IMR-90 (cell line): Measurements from ENCODE around the gene RASAL1. TPM values are rescaled to one million over a fixed set of nuclear protein-coding genes. Genes with fewer than 3 reads are reported as not detected.

ENCODE experiments used
- ATAC-seq: fragments of 200-7000 bp; cut with Tn5 transposase; 2 replicates; pipeline ENCODE4 v1.9.1; 2020; ENCODE audit warnings: low read depth, mild to moderate bottlenecking, moderate library complexity
- BruUV-seq: library from RNA; stranded (reverse); fragments of 400-500 nt; replicated peaks from 2 replicates; lab custom pipeline; 2021; lab: Mats Ljungman, UMichigan
- CTCF ChIA-PET: fragments of 300-600 bp; formaldehyde crosslinking; extraction: SDS; loops from one replicate; lab custom pipeline; 2021; ENCODE audit warnings: antibody characterized with exemption; lab: Yijun Ruan, JAX
- POLR2A ChIA-PET: fragments of 300-600 bp; sonication (Branson Sonifier 250); formaldehyde crosslinking; loops from one replicate; lab custom pipeline; 2022; ENCODE audit warnings: antibody characterized with exemption; ENCODE audit not compliant: unreplicated experiment; lab: Charles Lee
- DNase-seq: peaks from one replicate; pipeline ENCODE4 v3.0.0; 2013
- H2AFZ ChIP-seq: replicated peaks from 2 replicates; pipeline ENCODE3; 2013; ENCODE audit warnings: low read length, mild to moderate bottlenecking; ENCODE audit not compliant: poor library complexity
- H2AK5ac ChIP-seq: 2 replicates; pipeline ENCODE4 v1.6.1; 2013; ENCODE audit warnings: low read depth, low read length, inconsistent platforms
- H2AK9ac ChIP-seq: replicated peaks from 2 replicates; pipeline ENCODE3; 2013; ENCODE audit warnings: mild to moderate bottlenecking, low read depth, low read length, moderate library complexity; ENCODE audit not compliant: poor library complexity
- H2BK120ac ChIP-seq: 2 replicates; pipeline ENCODE4 v1.6.1; 2013; ENCODE audit warnings: low read depth, low read length, inconsistent platforms
- H2BK15ac ChIP-seq: 3 replicates; pipeline ENCODE4 v1.6.1; 2013; ENCODE audit warnings: low read depth, low read length, inconsistent platforms
- H2BK20ac ChIP-seq: 2 replicates; pipeline ENCODE4 v1.6.1; 2013; ENCODE audit warnings: low read depth, mild to moderate bottlenecking, inconsistent platforms, low read length, moderate library complexity
- H2BK5ac ChIP-seq: 2 replicates; pipeline ENCODE4 v1.6.1; 2013; ENCODE audit warnings: mild to moderate bottlenecking, low read depth, low read length, inconsistent platforms; ENCODE audit not compliant: poor library complexity, severe bottlenecking
- H3K14ac ChIP-seq: replicated peaks from 2 replicates; pipeline ENCODE4 v1.6.1; 2013; ENCODE audit warnings: low read depth, low read length, inconsistent platforms
- H3K18ac ChIP-seq: 2 replicates; pipeline ENCODE4 v1.6.1; 2013; ENCODE audit warnings: low read depth, low read length, control low read depth
- H3K23ac ChIP-seq: 2 replicates; pipeline ENCODE4 v1.6.1; 2013; ENCODE audit warnings: low read depth, low read length, inconsistent platforms
- H3K27ac ChIP-seq: 2 replicates; pipeline ENCODE4 v1.5.1; 2013; ENCODE audit warnings: mild to moderate bottlenecking, control low read depth, low read length; ENCODE audit not compliant: insufficient read depth
- H3K27me3 ChIP-seq: 2 replicates; pipeline ENCODE4 v1.6.1; 2013; ENCODE audit warnings: low read length; ENCODE audit not compliant: control insufficient read depth, insufficient read depth
- H3K36me3 ChIP-seq: 2 replicates; pipeline ENCODE4 v1.6.1; 2013; ENCODE audit warnings: low read length, mixed read lengths; ENCODE audit not compliant: control insufficient read depth, insufficient read depth
- H3K4ac ChIP-seq: 2 replicates; pipeline ENCODE4 v1.6.1; 2013; ENCODE audit warnings: low read depth, low read length, inconsistent platforms
- H3K4me1 ChIP-seq: 2 replicates; pipeline ENCODE4 v1.6.1; 2013; ENCODE audit warnings: low read length, mixed read lengths; ENCODE audit not compliant: control insufficient read depth, insufficient read depth
- H3K4me2 ChIP-seq: 2 replicates; pipeline ENCODE4 v1.6.1; 2013; ENCODE audit warnings: low read depth, mild to moderate bottlenecking, control low read depth, low read length, moderate library complexity
- H3K4me3 ChIP-seq: 2 replicates; pipeline ENCODE4 v1.5.1; 2013; ENCODE audit warnings: low read depth, mild to moderate bottlenecking, control low read depth, low read length, moderate library complexity; ENCODE audit not compliant: insufficient read depth
- H3K56ac ChIP-seq: 2 replicates; pipeline ENCODE4 v1.6.1; 2013; ENCODE audit warnings: low read length, inconsistent platforms; ENCODE audit not compliant: insufficient read depth; ENCODE audit errors: extremely low read depth
- H3K79me1 ChIP-seq, 2 experiments: 2 replicates each; pipeline ENCODE4 v1.6.1; 2013; ENCODE audit warnings: low read length in 2 of 2, inconsistent platforms in 1 of 2, low read depth in 1 of 2
- H3K9ac ChIP-seq: 2 replicates; pipeline ENCODE4 v1.6.1; 2013; ENCODE audit warnings: low read depth, low read length, control low read depth
- H3K9me1 ChIP-seq: 2 replicates; pipeline ENCODE4 v1.6.1; 2013; ENCODE audit warnings: low read length, inconsistent platforms; ENCODE audit not compliant: insufficient read depth
- H3K9me3 ChIP-seq: 2 replicates; pipeline ENCODE4 v1.6.1; 2013; ENCODE audit warnings: low read length; ENCODE audit not compliant: control insufficient read depth, insufficient read depth
- H4K20me1 ChIP-seq: 2 replicates; pipeline ENCODE4 v1.6.1; 2013; ENCODE audit warnings: low read length, inconsistent platforms; ENCODE audit not compliant: insufficient read depth
- H4K5ac ChIP-seq: 2 replicates; pipeline ENCODE4 v1.6.1; 2013; ENCODE audit warnings: mild to moderate bottlenecking, low read depth, low read length, control low read depth
- H4K8ac ChIP-seq, 2 experiments: 2 replicates each; pipeline ENCODE4 v1.6.1; 2013; ENCODE audit warnings: low read depth in 2 of 2, low read length in 2 of 2, control low read depth in 1 of 2, inconsistent platforms in 1 of 2
- H4K91ac ChIP-seq: 2 replicates; pipeline ENCODE4 v1.6.1; 2013; ENCODE audit warnings: low read depth, low read length, inconsistent platforms; ENCODE audit not compliant: insufficient read depth
- BHLHE40 ChIP-seq: fragments of 150-350 bp; IDR thresholded peaks from 2 replicates; pipeline ENCODE4 v1.6.1; 2016; ENCODE audit warnings: mild to moderate bottlenecking, low read depth, low read length
- RFX5 ChIP-seq: IDR thresholded peaks from 2 replicates; pipeline ENCODE4 v1.8.0; 2012; ENCODE audit warnings: low read depth, mild to moderate bottlenecking, low read length, moderate library complexity
- WGBS, 2 experiments: methylation state at CpG; one replicate each; pipeline versions ENCODE4 v1.1.5 to v1.1.7; 2013; ENCODE audit warnings: missing lambda C conversion rate in 2 of 2; ENCODE audit not compliant: insufficient read length in 1 of 2; ENCODE audit errors: extremely low coverage in 2 of 2; 5-methylcytosine and 5-hydroxymethylcytosine counted together
- dilution Hi-C: fragments of 300-500 bp; cut with HindIII; formaldehyde crosslinking; loops from one replicate; pipeline ENCODE4 v1.14.3; 2018; ENCODE audit warnings: low sequenced_read_pairs; ENCODE audit not compliant: unreplicated experiment
- in situ Hi-C: fragments of 300-500 bp; cut with MboI; formaldehyde crosslinking; loops from 3 replicates; pipeline ENCODE4 v1.14.3; 2019; ENCODE audit warnings: low sequenced_read_pairs, inconsistent platforms, mixed read lengths
- intact Hi-C: fragments of 100-400 bp; cut with micrococcal nuclease; formaldehyde crosslinking; loops from 2 replicates; pipeline ENCODE4 v1.10.0; 2022
- polyA plus RNA-seq, 3 experiments: library from polyadenylated mRNA; depleted of rRNA; stranded (reverse); fragments of >200 nt; gene quantifications; 2 replicates each; pipeline ENCODE4 v1.2.3, GENCODE V29; 2012; ENCODE audit warnings: low replicate concordance in 1 of 3
- total RNA-seq: library from RNA; depleted of rRNA; stranded (reverse); fragments of >200 nt; gene quantifications from 2 replicates; pipeline ENCODE4 v1.2.3, GENCODE V29; 2012

The RASAL1 gene
- total and polyA plus RNA-seq, 2 of the 4 experiments (the other 2 are of a cell fraction), result not detected

DNA sequence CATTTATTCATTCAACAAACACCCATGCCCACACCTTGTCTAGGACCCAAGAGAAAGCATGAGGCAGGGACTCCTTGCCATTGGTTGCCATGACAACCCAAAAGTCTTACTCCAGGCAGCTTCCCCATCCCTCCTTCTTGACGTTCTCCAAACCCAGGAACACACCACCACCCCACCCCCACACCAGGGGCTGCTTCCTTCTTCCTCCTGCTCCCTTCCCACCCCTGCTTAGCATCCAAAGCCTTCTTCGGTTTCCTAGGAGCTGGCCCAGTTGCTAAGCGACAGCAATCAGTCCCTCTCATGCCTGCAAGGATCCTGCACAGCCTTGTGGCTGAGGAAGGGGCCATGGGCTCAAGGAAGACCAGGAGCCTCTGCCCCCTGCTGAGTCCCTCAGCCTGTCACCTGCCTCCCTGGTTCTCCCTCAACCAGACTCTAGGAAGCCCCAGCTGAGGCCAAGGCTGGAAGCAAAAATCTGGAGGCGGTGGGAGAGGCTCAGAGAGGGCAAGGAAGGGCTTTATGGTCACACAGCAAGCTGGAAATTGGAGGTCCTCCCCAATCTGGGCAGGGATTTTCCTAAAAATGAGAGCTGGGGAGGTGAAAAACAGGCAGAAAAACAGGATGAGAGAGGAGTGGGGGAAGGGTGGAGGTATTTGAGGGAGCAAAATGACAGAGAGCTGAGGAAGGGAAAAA is 15.4 kb downstream of the RASAL1 start:
- in situ Hi-C loops (no loop called here), dilution Hi-C loops (no loop called here), intact Hi-C loops (no loop called here)
- Histone ChIP-seq H3K56ac (no peak overlapping the region), H3K9me3 (no peaks in the 10 kb centered on the region), H2AFZ (no peak overlapping the region), H3K9me1 (no peaks in the 10 kb centered on the region), H3K4ac (no peak overlapping the region), H2BK20ac (no peak overlapping the region), H3K27me3 (no peaks in the 10 kb centered on the region; the same call in 1 of the 2 replicates), H3K18ac (no peak overlapping the region), H2AK9ac (no peak overlapping the region), H3K4me3 (no peak overlapping the region), H4K91ac (no peak overlapping the region), H2BK120ac (no peak overlapping the region), H3K27ac (no peak overlapping the region), H2BK15ac (no peak overlapping the region), H3K23ac (no peak overlapping the region), H3K79me1 (no peaks in the 10 kb centered on the region), H4K5ac (no peak overlapping the region), H3K4me2 (no peak overlapping the region), H2AK5ac (no peak overlapping the region), H4K20me1 (no peaks in the 10 kb centered on the region), H3K4me1 (no peaks in the 10 kb centered on the region), H4K8ac (no peak overlapping the region), H3K14ac (no peak overlapping the region), H3K9ac (no peak overlapping the region), H2BK5ac (no peak overlapping the region), H3K36me3 (no peaks in the 10 kb centered on the region)
- DNase-seq (no peak), ATAC-seq (no peak)
- WGBS, 2 experiments, result 0% methylated on average over 1 of the region's 4 CpGs; no CpG with 5 or more reads in 1 of the 2 experiments
- BruUV-seq, result no TSS peak
- ChIA-PET CTCF (no interaction called here), POLR2A (no interaction called here)
- TF ChIP-seq BHLHE40 (no peak), RFX5 (no peak)
